Hematopoietic multipotent progenitor cell (in vitro differentiated cells): Measurements from ENCODE around the gene ZNF107. TPM values are rescaled to one million over a fixed set of nuclear protein-coding genes. Genes with fewer than 3 reads are reported as not detected.

Experiments used
- DNase-seq, 3 donors: peaks; one replicate each; pipeline ENCODE4 v3.0.0-alpha.2; 2011 to 2015; ENCODE audit warnings: low read depth in 2 of 3, low spot score in 2 of 3
- total RNA-seq: library from RNA; depleted of rRNA; stranded (reverse); fragments of >200 nt; gene quantifications from one replicate; pipeline ENCODE4 v1.2.3, GENCODE V29; 2012

The ZNF107 gene
- 3.0 TPM for total RNA-seq

GRCh38 chr7:64665980-64666662 lies at the start of gene ZNF107:
Gene ZNF107 (plus strand): TSS chr7:64666133. CDS start chr7:64666283, 150 bp downstream.
- DNase-seq: peak; percentile 57 to 94 (median 89)

GRCh38 chr7:64618785-64619456 lies 47.0 kb upstream of the ZNF107 start:
- peak; percentile 26 to 76 (median 33) for DNase-seq

GRCh38 chr7:64619705-64620104 lies 46.2 kb upstream of the ZNF107 start:
- DNase-seq: peak in 1 of 3 donors; percentile 25

- DNase-seq: no peak
Observed at GRCh38 chr7:64621656-64622055, 44.3 kb upstream of the ZNF107 start.

- DNase-seq: peak in 1 of 3 donors; percentile 53
Observed at GRCh38 chr7:64625114-64626082, 40.5 kb upstream of the ZNF107 start.

GRCh38 chr7:64626083-64626469 lies 39.9 kb upstream of the ZNF107 start:
- no peak for DNase-seq

GRCh38 chr7:64626557-64626956 lies 39.4 kb upstream of the ZNF107 start:
- DNase-seq: no peak

- DNase-seq: no peak
Observed at GRCh38 chr7:64628192-64628591, 37.7 kb upstream of the ZNF107 start.

- no peak for DNase-seq
Observed at GRCh38 chr7:64628721-64629120, 37.2 kb upstream of the ZNF107 start.

GRCh38 chr7:64630496-64630895 lies 35.4 kb upstream of the ZNF107 start:
- peak in 1 of 3 donors; percentile 45 for DNase-seq

- no peak for DNase-seq
Observed at GRCh38 chr7:64632029-64632428, 33.9 kb upstream of the ZNF107 start.

GRCh38 chr7:64633401-64633800 lies 32.5 kb upstream of the ZNF107 start:
- DNase-seq: no peak

- DNase-seq: no peak
Observed at GRCh38 chr7:64634406-64635062, 31.4 kb upstream of the ZNF107 start.

GRCh38 chr7:64636386-64636785 lies 29.5 kb upstream of the ZNF107 start:
- peak in 1 of 3 donors; percentile 4 for DNase-seq

GRCh38 chr7:64637521-64638445 lies 28.1 kb upstream of the ZNF107 start:
- DNase-seq: no peak

GRCh38 chr7:64638822-64639221 lies 27.1 kb upstream of the ZNF107 start:
- DNase-seq: no peak

GRCh38 chr7:64639267-64640001 lies 26.5 kb upstream of the ZNF107 start:
- DNase-seq: no peak

- peak in 1 of 3 donors; percentile 38 for DNase-seq
Observed at GRCh38 chr7:64640504-64640903, 25.4 kb upstream of the ZNF107 start.

GRCh38 chr7:64642046-64642445 lies 23.9 kb upstream of the ZNF107 start:
- no peak for DNase-seq
